ENCODE measurements around the gene UGT2B15.
"Not testable (repeated sequence)": the region's sequence is repeated elsewhere in the genome, so short reads cannot be mapped to it uniquely, and the experiment has no call there.

Gene UGT2B15

DNA sequence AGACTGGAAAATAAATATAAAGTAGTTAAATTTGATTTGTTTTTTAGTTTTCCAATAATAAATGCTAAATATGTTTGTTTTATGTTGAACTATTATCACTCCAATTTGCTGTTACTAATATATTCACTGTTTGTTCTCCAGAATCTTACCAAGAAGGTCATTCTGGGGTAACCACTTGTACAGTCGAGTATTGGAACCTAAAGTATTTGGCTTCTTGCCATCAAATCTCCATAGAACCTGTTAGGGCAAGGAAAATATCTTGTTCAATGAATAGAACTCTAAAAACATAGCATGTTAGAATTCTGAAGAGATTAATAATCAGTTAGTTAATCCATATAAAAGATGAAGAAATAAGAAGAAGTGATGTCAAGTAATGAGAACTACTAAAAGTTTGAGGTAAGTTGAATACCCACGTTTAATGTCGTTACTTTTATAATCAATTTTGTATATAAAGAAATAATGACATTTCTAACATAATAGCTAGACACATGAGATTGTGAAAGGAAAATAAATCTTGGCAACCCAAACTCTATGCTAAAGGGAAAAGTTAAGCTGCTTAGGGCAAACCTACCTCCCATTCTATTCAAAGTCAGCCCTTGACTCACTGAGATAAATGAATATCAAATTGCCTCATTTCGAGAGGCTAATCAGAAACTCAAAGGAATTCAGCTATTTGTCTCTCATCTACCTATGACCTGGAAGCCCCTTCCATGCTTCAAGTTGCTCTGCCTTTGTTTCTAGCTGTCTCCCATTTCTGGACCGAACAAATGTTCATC lies 15.3 kb downstream of the UGT2B15 start:
- Histone ChIP-seq H3K27me3 (ENCODE audit: control insufficient read depth, insufficient read depth, low read length) (no peaks in the 10 kb centered on the region), H3K4me3 (ENCODE audit: low read length) (no peak overlapping the region), H3K9ac (ENCODE audit: low read length) (no peak overlapping the region)

DNA sequence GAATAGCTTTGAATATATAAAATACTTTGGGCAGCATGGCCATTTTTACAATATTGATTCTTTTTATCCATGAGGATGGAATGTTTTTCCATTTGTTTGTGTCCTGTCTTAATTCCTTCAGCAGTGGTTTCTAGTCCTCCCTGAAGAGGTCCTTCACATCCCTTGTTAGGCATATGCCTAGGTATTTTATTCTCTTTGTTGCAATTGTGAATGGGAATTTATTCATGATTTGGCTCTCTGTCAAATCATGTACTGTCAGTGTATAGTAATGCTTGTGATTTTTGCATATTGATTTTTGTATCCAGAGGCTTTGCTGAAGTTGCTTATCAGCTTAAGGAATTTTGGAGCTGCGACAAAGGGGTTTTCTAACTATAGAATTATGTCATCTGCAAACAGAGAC lies 18.5 kb downstream of the UGT2B15 start:
- H3K36me3 ChIP-seq (ENCODE audit: control insufficient read depth, insufficient read depth, low read length): no peaks in the 10 kb centered on the region
- H3K9me3 ChIP-seq (ENCODE audit: control insufficient read depth, low read length): no peaks in the 10 kb centered on the region
- peaks cover 14% of the 10 kb centered on the region for H3K4me1 ChIP-seq (ENCODE audit: control insufficient read depth, insufficient read depth, low read length)
- no peak overlapping the region for H3K4me3 ChIP-seq (ENCODE audit: low read length)
- H3K27me3 ChIP-seq (ENCODE audit: control insufficient read depth, insufficient read depth, low read length): no peaks in the 10 kb centered on the region
- no peak overlapping the region for H3K9ac ChIP-seq (ENCODE audit: low read length)

More for the DNA sequence above, 15.3 kb downstream of the UGT2B15 start:
- no peaks in the 10 kb centered on the region for H3K36me3 ChIP-seq (ENCODE audit: control insufficient read depth, insufficient read depth, low read length)
- no peaks in the 10 kb centered on the region for H3K9me3 ChIP-seq (ENCODE audit: control insufficient read depth, low read length)
- H3K4me1 ChIP-seq (ENCODE audit: control insufficient read depth, insufficient read depth, low read length): peaks cover 21% of the 10 kb centered on the region

DNA sequence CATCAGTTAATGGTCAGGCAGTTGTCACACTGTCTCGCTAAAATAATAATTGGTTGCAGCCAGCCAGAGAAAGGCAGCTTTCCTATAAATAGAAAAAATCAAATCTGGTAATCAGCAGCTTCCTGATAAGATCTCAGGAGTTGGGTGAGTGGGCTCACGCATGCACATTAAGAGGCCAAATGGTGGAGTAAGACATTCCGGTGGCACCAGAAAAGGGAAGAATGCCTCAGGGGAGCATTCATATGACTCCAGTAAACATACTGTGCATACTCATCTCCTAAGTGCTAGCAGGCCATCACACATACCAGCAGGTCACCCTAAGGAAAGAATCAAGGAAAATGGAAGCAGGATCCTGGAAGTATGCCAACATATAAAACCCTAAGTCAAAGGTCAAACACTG lies 40.1 kb downstream of the UGT2B15 start:
- no peaks in the 10 kb centered on the region for H3K9me3 ChIP-seq (ENCODE audit: control insufficient read depth, low read length)
- H3K4me3 ChIP-seq (ENCODE audit: low read length): no peak overlapping the region
- no peak overlapping the region for H3K9ac ChIP-seq (ENCODE audit: low read length)
- no peaks in the 10 kb centered on the region for H3K36me3 ChIP-seq (ENCODE audit: control insufficient read depth, insufficient read depth, low read length)
- no peaks in the 10 kb centered on the region for H3K27me3 ChIP-seq (ENCODE audit: control insufficient read depth, insufficient read depth, low read length)
- peaks cover 5% of the 10 kb centered on the region for H3K4me1 ChIP-seq (ENCODE audit: control insufficient read depth, insufficient read depth, low read length)

DNA sequence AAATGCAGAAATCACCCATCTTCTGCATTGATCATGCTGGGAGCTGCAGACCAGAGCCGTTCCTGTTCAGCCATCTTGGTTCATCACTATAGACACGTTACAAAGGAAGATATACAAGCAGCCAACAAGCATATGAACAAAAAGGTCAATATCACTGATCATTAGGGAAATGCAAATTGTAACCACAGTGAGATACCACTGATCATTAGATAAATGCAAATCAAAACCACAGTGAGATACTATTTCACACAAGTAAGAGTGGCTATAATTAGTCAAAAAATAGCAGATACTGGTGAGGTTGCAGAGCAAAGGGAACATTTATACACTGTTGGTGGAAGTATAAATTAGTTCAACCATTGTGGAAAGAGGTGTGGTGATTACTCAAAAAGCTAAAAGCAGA lies 47.7 kb downstream of the UGT2B15 start:
- not testable (repeated sequence) for H3K4me3 ChIP-seq (ENCODE audit: low read length); H3K4me1 ChIP-seq (ENCODE audit: control insufficient read depth, insufficient read depth, low read length); H3K9ac ChIP-seq (ENCODE audit: low read length); H3K27me3 ChIP-seq (ENCODE audit: control insufficient read depth, insufficient read depth, low read length); H3K36me3 ChIP-seq (ENCODE audit: control insufficient read depth, insufficient read depth, low read length); H3K9me3 ChIP-seq (ENCODE audit: control insufficient read depth, low read length)

DNA sequence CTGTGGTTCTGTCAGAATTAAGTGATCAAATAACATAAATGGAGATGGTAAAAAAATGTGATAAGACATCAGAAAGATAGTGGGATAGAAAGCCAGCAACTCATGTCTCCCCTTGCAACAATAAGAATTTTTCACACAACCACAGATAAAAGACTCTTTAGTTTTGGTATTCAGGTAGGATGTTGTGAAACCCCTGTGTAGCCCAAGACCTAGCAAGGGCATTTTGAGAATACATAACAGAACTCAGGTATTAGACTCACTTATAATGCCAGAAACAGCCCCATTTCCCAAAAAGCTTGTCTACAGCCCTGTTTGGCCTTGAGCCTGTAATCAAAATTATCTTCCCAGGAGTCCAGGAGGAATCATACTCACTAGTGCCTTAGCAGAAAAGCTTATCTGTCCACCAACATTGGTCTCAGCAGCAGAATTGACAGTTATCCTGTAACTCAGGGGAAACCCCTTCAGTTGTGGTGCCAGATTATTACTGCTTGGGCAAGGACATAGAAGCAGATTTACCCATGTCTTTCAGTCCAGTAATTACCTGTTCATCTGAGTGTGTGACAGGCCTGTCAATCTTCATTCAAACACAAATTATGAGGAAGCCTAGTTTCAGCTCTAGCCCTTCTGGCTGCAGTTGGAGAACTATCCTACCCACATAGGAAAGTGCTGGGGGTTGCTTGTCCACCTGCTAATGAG lies 53.3 kb downstream of the UGT2B15 start:
- Histone ChIP-seq H3K9ac (ENCODE audit: low read length) (no peak overlapping the region), H3K9me3 (ENCODE audit: control insufficient read depth, low read length) (no peaks in the 10 kb centered on the region), H3K27me3 (ENCODE audit: control insufficient read depth, insufficient read depth, low read length) (no peaks in the 10 kb centered on the region), H3K4me1 (ENCODE audit: control insufficient read depth, insufficient read depth, low read length) (no peaks in the 10 kb centered on the region), H3K4me3 (ENCODE audit: low read length) (no peak overlapping the region), H3K36me3 (ENCODE audit: control insufficient read depth, insufficient read depth, low read length) (no peaks in the 10 kb centered on the region)

DNA sequence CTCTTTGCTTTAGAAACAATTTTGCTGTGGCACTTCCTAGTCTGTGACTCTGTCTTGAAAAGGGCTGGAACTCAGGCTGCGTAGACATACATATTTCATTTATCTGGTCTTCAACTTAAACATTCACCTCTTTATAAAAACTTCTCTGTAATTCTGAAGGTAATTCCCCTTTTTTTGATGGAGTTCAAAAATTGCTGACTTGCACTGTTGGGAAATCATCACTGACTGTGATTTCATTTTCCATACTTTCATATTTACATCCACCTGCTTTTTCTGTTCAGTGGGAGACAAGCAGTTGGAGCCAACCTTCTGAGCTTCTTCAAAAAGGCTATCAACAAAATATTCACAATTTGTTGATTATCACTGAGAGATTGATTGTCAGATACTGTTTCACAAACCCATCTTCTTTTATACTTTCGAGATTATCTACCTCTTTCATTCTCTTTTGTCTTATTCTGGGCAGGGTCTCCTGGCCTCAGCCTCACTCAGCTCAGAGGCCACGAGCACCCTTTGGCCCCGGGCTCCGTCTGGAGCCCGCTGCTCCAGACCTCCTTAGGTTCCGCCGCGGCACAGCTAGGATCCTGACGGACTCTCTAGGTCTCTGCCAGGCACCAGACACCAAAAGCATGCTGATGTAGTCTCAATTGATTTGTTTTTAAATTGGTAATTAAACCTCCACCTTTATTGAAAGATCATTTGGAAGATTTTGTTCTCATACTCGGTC lies 54.6 kb downstream of the UGT2B15 start:
- H3K4me3 ChIP-seq (ENCODE audit: low read length): no peak overlapping the region
- no peaks in the 10 kb centered on the region for H3K9me3 ChIP-seq (ENCODE audit: control insufficient read depth, low read length)
- no peaks in the 10 kb centered on the region for H3K36me3 ChIP-seq (ENCODE audit: control insufficient read depth, insufficient read depth, low read length)
- no peaks in the 10 kb centered on the region for H3K27me3 ChIP-seq (ENCODE audit: control insufficient read depth, insufficient read depth, low read length)
- no peak overlapping the region for H3K9ac ChIP-seq (ENCODE audit: low read length)
- H3K4me1 ChIP-seq (ENCODE audit: control insufficient read depth, insufficient read depth, low read length): no peaks in the 10 kb centered on the region

DNA sequence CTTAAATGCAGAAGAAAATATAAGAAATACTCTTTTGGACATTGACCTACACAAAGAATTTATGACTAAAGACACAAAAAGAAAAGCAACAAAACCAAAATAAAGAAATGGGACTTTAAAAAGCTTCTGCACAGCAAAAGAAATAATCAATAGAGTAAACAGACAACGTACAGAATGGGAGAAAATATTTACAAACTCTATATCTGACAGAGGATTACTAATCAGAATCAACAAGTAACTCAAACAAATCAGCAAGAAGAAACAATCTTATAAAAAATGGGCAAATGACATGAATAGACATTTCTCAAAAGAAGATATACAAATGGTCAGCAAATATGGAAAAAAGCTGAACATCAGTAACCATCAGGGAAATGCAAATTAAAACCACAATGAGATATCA lies 56.7 kb downstream of the UGT2B15 start:
- Histone ChIP-seq H3K27me3 (ENCODE audit: control insufficient read depth, insufficient read depth, low read length) (no peaks in the 10 kb centered on the region), H3K9me3 (ENCODE audit: control insufficient read depth, low read length) (no peaks in the 10 kb centered on the region), H3K4me1 (ENCODE audit: control insufficient read depth, insufficient read depth, low read length) (no peaks in the 10 kb centered on the region), H3K9ac (ENCODE audit: low read length) (no peak overlapping the region), H3K4me3 (ENCODE audit: low read length) (no peak overlapping the region), H3K36me3 (ENCODE audit: control insufficient read depth, insufficient read depth, low read length) (no peaks in the 10 kb centered on the region)

DNA sequence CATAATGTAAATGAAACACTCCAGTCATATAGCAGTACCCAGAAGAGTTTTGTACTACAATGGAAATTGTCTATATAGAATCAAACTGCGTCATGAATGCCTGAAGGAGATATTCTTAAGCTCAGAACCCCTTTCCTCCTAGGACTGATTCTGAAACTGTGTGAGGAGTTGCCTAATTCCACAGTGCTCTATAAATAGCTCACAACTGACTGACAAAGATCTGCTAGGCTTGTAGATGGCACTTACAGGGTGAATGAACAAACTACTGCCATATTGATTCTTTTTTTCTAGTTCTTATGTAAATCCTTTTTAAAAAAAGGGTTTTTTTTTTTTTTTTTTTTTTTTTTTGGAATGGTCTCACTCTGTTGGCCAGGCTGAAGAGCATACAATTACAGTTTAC lies 64.2 kb downstream of the UGT2B15 start:
- Histone ChIP-seq H3K36me3 (ENCODE audit: control insufficient read depth, insufficient read depth, low read length) (no peaks in the 10 kb centered on the region), H3K4me3 (ENCODE audit: low read length) (no peak overlapping the region), H3K9me3 (ENCODE audit: control insufficient read depth, low read length) (no peaks in the 10 kb centered on the region), H3K27me3 (ENCODE audit: control insufficient read depth, insufficient read depth, low read length) (no peaks in the 10 kb centered on the region), H3K9ac (ENCODE audit: low read length) (no peak overlapping the region), H3K4me1 (ENCODE audit: control insufficient read depth, insufficient read depth, low read length) (no peaks in the 10 kb centered on the region)

DNA sequence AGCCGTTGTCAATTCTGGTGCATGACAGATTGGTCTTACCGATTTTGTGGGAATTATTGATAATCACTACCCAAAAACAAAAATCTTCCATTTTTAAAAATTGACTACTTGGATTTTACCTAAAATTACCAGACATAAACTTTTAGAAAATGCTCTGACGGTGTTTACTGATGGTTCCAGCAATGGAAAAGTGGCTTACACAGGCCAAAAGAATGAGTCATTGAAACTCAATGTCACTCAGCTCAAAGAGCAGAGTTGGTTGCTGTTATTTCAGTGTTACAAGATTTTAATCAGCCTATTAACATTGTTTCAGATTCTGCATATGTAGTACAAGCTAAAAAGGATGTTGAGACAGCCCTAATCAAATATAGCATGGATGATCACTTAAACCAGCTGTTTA lies 71.3 kb downstream of the UGT2B15 start:
- H3K4me3 ChIP-seq (ENCODE audit: low read length): no peak overlapping the region
- H3K9me3 ChIP-seq (ENCODE audit: control insufficient read depth, low read length): no peaks in the 10 kb centered on the region
- H3K9ac ChIP-seq (ENCODE audit: low read length): no peak overlapping the region
- H3K27me3 ChIP-seq (ENCODE audit: control insufficient read depth, insufficient read depth, low read length): no peaks in the 10 kb centered on the region
- no peaks in the 10 kb centered on the region for H3K36me3 ChIP-seq (ENCODE audit: control insufficient read depth, insufficient read depth, low read length)
- no peaks in the 10 kb centered on the region for H3K4me1 ChIP-seq (ENCODE audit: control insufficient read depth, insufficient read depth, low read length)

DNA sequence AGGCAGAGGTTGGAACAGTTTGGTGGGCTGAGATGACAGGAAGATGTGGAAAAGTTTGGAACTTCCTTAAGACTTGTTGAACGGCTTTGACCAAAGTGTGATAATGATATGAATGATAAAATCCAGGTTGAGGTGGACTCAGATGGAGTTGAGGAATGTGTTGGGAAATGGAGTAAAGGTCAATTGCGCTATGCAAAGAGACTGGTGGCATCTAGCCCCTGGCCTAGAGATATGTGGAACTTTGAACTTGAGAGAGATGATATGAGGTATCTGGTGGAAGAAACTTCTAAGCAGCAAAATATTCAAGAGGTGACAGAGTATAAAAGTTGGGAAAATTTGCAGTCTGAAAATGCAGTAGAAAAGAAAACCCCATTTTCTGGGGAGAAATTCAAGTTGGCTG lies 73.0 kb downstream of the UGT2B15 start:
- H3K4me1 ChIP-seq (ENCODE audit: control insufficient read depth, insufficient read depth, low read length): no peaks in the 10 kb centered on the region
- no peak overlapping the region for H3K9ac ChIP-seq (ENCODE audit: low read length)
- H3K36me3 ChIP-seq (ENCODE audit: control insufficient read depth, insufficient read depth, low read length): no peaks in the 10 kb centered on the region
- no peak overlapping the region for H3K4me3 ChIP-seq (ENCODE audit: low read length)
- no peaks in the 10 kb centered on the region for H3K9me3 ChIP-seq (ENCODE audit: control insufficient read depth, low read length)
- H3K27me3 ChIP-seq (ENCODE audit: control insufficient read depth, insufficient read depth, low read length): no peaks in the 10 kb centered on the region
